ENCODE data around the gene INHA.

The INHA gene

DNA sequence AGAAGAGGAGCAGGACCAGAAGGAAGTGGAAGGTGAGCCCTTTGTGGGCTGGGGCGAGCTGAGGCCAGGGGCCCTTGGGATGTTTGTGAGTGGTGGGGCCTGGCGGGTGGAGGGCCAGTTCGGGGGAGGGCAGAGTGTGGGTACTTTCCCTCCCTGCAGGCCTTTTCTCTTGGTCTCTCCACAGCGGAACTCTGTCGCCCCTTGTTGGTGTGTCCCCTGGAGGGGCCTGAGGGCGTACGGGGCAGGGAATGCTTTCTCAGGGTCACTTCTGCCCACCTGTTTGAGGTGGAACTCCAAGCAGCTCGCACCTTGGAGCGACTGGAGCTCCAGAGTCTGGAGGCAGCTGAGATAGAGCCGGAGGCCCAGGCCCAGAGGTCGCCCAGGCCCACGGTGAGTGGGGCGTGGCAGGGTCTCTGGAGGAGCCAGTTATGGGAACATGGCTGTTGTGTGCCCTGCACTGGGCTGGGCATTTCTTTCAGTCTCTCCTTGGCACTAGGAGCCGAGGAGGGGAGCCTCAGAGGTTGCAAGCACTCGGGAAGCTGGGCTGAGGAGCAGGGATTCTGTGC lies 36.4 kb downstream of the INHA start:
- Histone ChIP-seq H3K4ac (ENCODE audit: low read length) (no peak overlapping the region), H3K4me2 (ENCODE audit: insufficient read depth, low read length, poor library complexity, severe bottlenecking) (no peak overlapping the region), H3K79me1 (ENCODE audit: low read depth, low read length) (no peaks in the 10 kb centered on the region), H3K27ac (replicated peaks; ENCODE audit: low read length) (no peak overlapping the region), H2BK120ac (ENCODE audit: low read depth, low read length) (no peak overlapping the region), H4K91ac (ENCODE audit: low read depth, low read length, poor library complexity) (no peak overlapping the region), H3K9me3 (replicated peaks in 1 of 2; ENCODE audit: control insufficient read depth in 2 of 2, insufficient read depth in 1 of 2, low read depth in 1 of 2, low read length in 2 of 2) (no peaks in the 10 kb centered on the region), H2BK12ac (ENCODE audit: low read length) (no peak overlapping the region), H4K8ac (ENCODE audit: low read depth, low read length) (no peak overlapping the region), H3K9ac (ENCODE audit: low read depth, low read length, poor library complexity) (no peak overlapping the region), H2AK5ac (ENCODE audit: low read depth, low read length) (peak overlapping the region; percentile 63), H3K23ac (ENCODE audit: low read depth, low read length, poor library complexity) (peak overlapping the region; percentile 30), H3K4me1 (ENCODE audit: control insufficient read depth in 2 of 2, insufficient read depth in 1 of 2, low read depth in 1 of 2, low read length in 2 of 2) (no peaks in the 10 kb centered on the region), H3K18ac (ENCODE audit: low read length) (no peak overlapping the region), H3K4me3 (ENCODE audit: low read length in 2 of 2) (no peak overlapping the region), H3K14ac (ENCODE audit: low read length) (peak overlapping the region; percentile 21), H2BK15ac (ENCODE audit: low read length) (no peak overlapping the region), H3K36me3 (replicated peaks in 1 of 2; ENCODE audit: control insufficient read depth in 2 of 2, insufficient read depth in 2 of 2, low read length in 2 of 2) (peaks cover 3 to 47% of the 10 kb centered on the region in 2 donors), H2AFZ (ENCODE audit: low read length) (no peak overlapping the region), H3K27me3 (ENCODE audit: control insufficient read depth in 3 of 3, insufficient read depth in 3 of 3, low read depth in 1 of 3, low read length in 3 of 3) (no peaks in the 10 kb centered on the region), H2BK5ac (ENCODE audit: low read length) (peak overlapping the region; percentile 53)
- WGBS, 2 donors (ENCODE audit: extremely low coverage in 2 of 2, insufficient read length in 2 of 2, insufficient replicate concordance in 1 of 2) = no CpG with 5 or more reads among the region's 15 CpGs
- DNase-seq (ENCODE audit: low spot score) = no peak

DNA sequence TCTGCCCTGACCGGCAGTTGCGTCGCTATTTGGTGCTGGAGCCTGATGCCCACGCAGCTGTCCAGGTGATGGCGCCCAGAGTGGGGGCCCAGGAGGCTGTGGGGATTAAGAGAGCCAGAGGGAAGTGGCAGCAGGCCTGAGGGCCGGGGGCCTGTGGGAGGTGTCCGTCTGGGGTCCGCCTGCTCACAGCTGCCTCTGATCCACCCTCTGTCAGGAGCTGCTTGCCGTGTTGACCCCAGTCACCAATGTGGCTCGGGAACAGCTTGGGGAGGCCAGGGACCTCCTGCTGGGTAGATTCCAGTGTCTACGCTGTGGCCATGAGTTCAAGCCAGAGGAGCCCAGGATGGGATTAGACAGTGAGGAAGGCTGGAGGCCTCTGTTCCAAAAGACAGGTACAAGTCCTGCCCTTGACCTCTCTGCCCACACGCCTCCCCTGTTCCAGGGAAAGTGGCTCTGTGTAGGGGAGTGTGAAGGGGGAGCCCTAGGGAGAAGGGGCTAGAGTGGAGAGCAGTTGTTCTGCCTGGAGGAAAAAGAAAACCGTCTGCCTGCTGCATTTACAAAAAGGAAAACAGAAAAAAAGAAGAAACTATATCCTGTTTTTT lies 37.1 kb downstream of the INHA start:
- peaks cover 3 to 50% of the 10 kb centered on the region in 2 donors for H3K36me3 ChIP-seq (replicated peaks in 1 of 2; ENCODE audit: control insufficient read depth in 2 of 2, insufficient read depth in 2 of 2, low read length in 2 of 2)

GRCh38 chr2:219611306-219611705 lies 39.2 kb downstream of the INHA start:
- no peaks in the 10 kb centered on the region for H3K79me1 ChIP-seq (ENCODE audit: low read depth, low read length)
- no peak overlapping the region for H2BK5ac ChIP-seq (ENCODE audit: low read length)
- H3K14ac ChIP-seq (ENCODE audit: low read length) = no peak overlapping the region
- no peak overlapping the region for H4K91ac ChIP-seq (ENCODE audit: low read depth, low read length, poor library complexity)
- H2BK15ac ChIP-seq (ENCODE audit: low read length) = no peak overlapping the region
- peak overlapping the region; percentile 38 for H3K18ac ChIP-seq (ENCODE audit: low read length)
- H2AFZ ChIP-seq (ENCODE audit: low read length) = no peak overlapping the region
- H3K27me3 ChIP-seq (ENCODE audit: control insufficient read depth in 3 of 3, insufficient read depth in 3 of 3, low read depth in 1 of 3, low read length in 3 of 3) = no peaks in the 10 kb centered on the region
- no peaks in the 10 kb centered on the region for H3K9me3 ChIP-seq (replicated peaks in 1 of 2; ENCODE audit: control insufficient read depth in 2 of 2, insufficient read depth in 1 of 2, low read depth in 1 of 2, low read length in 2 of 2)
- peaks cover 2 to 49% of the 10 kb centered on the region in 2 donors for H3K36me3 ChIP-seq (replicated peaks in 1 of 2; ENCODE audit: control insufficient read depth in 2 of 2, insufficient read depth in 2 of 2, low read length in 2 of 2)
- no peaks in the 10 kb centered on the region for H3K4me1 ChIP-seq (ENCODE audit: control insufficient read depth in 2 of 2, insufficient read depth in 1 of 2, low read depth in 1 of 2, low read length in 2 of 2)
- WGBS, 2 donors (ENCODE audit: extremely low coverage in 2 of 2, insufficient read length in 2 of 2, insufficient replicate concordance in 1 of 2) = no CpG with 5 or more reads among the region's 9 CpGs
- H3K23ac ChIP-seq (ENCODE audit: low read depth, low read length, poor library complexity) = no peak overlapping the region
- H2AK5ac ChIP-seq (ENCODE audit: low read depth, low read length) = no peak overlapping the region
- H2BK120ac ChIP-seq (ENCODE audit: low read depth, low read length) = peak overlapping the region; percentile 61
- no peak overlapping the region for H3K4ac ChIP-seq (ENCODE audit: low read length)
- H3K4me2 ChIP-seq (ENCODE audit: insufficient read depth, low read length, poor library complexity, severe bottlenecking) = no peak overlapping the region
- H4K8ac ChIP-seq (ENCODE audit: low read depth, low read length) = no peak overlapping the region
- H2BK12ac ChIP-seq (ENCODE audit: low read length) = no peak overlapping the region
- no peak for DNase-seq (ENCODE audit: low spot score)
- H3K27ac ChIP-seq (replicated peaks; ENCODE audit: low read length) = no peak overlapping the region
- H3K9ac ChIP-seq (ENCODE audit: low read depth, low read length, poor library complexity) = no peak overlapping the region
- H3K4me3 ChIP-seq (ENCODE audit: low read length in 2 of 2) = no peak overlapping the region

More for the DNA sequence above, 37.1 kb downstream of the INHA start:
- H2BK12ac ChIP-seq (ENCODE audit: low read length) = no peak overlapping the region
- WGBS, 2 donors (ENCODE audit: extremely low coverage in 2 of 2, insufficient read length in 2 of 2, insufficient replicate concordance in 1 of 2) = no CpG with 5 or more reads among the region's 13 CpGs
- DNase-seq (ENCODE audit: low spot score) = no peak
- no peak overlapping the region for H3K4ac ChIP-seq (ENCODE audit: low read length)
- no peak overlapping the region for H2AK5ac ChIP-seq (ENCODE audit: low read depth, low read length)
- H3K9me3 ChIP-seq (replicated peaks in 1 of 2; ENCODE audit: control insufficient read depth in 2 of 2, insufficient read depth in 1 of 2, low read depth in 1 of 2, low read length in 2 of 2) = no peaks in the 10 kb centered on the region
- no peak overlapping the region for H3K18ac ChIP-seq (ENCODE audit: low read length)
- H3K4me1 ChIP-seq (ENCODE audit: control insufficient read depth in 2 of 2, insufficient read depth in 1 of 2, low read depth in 1 of 2, low read length in 2 of 2) = no peaks in the 10 kb centered on the region
- H4K91ac ChIP-seq (ENCODE audit: low read depth, low read length, poor library complexity) = no peak overlapping the region
- peak overlapping the region; percentile 53 for H2BK5ac ChIP-seq (ENCODE audit: low read length)
- no peak overlapping the region for H3K23ac ChIP-seq (ENCODE audit: low read depth, low read length, poor library complexity)
- no peak overlapping the region for H4K8ac ChIP-seq (ENCODE audit: low read depth, low read length)
- no peak overlapping the region for H3K4me2 ChIP-seq (ENCODE audit: insufficient read depth, low read length, poor library complexity, severe bottlenecking)
- no peak overlapping the region for H3K4me3 ChIP-seq (ENCODE audit: low read length in 2 of 2)
- H2BK15ac ChIP-seq (ENCODE audit: low read length) = no peak overlapping the region
- H3K27me3 ChIP-seq (ENCODE audit: control insufficient read depth in 3 of 3, insufficient read depth in 3 of 3, low read depth in 1 of 3, low read length in 3 of 3) = no peaks in the 10 kb centered on the region
- no peaks in the 10 kb centered on the region for H3K79me1 ChIP-seq (ENCODE audit: low read depth, low read length)
- H2AFZ ChIP-seq (ENCODE audit: low read length) = no peak overlapping the region
- H3K27ac ChIP-seq (replicated peaks; ENCODE audit: low read length) = no peak overlapping the region
- no peak overlapping the region for H2BK120ac ChIP-seq (ENCODE audit: low read depth, low read length)
- peak overlapping the region; percentile 21 for H3K14ac ChIP-seq (ENCODE audit: low read length)
- H3K9ac ChIP-seq (ENCODE audit: low read depth, low read length, poor library complexity) = no peak overlapping the region

DNA sequence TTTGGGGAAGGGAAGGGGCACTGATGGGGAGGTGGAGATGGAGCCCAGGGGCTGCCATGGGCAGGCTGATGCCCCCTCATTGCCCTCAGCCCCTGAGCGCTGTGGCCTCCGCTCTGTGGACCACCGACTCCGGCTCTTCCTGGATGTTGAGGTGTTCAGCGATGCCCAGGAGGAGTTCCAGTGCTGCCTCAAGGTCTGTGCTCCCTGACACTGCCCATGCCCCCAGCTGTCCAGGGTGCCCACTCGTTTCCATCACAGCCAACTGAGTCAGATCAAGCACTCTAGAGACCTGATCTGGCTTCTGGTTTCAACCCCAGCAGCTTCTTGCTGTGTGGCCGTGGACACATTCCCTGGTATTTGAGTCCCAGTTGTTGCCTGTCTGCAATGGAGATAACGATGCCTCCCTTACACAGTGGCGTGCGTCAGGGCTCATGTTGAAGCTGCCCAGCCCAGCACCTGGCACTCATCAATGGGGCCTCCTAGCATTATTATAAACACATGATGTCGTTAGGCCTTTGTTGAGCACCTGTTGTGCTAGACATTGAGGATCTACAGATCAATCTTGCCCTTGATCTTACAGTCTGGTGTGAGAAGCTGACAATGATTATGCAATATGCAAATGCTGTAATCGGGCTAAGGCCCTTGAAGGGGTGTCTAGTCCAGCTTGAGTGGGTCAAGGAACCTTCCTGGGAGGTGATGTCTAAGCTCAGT lies 39.9 kb downstream of the INHA start:
- Histone ChIP-seq H3K18ac (ENCODE audit: low read length) (no peak overlapping the region), H3K14ac (ENCODE audit: low read length) (no peak overlapping the region), H3K9me3 (replicated peaks in 1 of 2; ENCODE audit: control insufficient read depth in 2 of 2, insufficient read depth in 1 of 2, low read depth in 1 of 2, low read length in 2 of 2) (no peaks in the 10 kb centered on the region), H4K91ac (ENCODE audit: low read depth, low read length, poor library complexity) (no peak overlapping the region), H3K9ac (ENCODE audit: low read depth, low read length, poor library complexity) (no peak overlapping the region), H3K4me3 (ENCODE audit: low read length in 2 of 2) (no peak overlapping the region), H2BK12ac (ENCODE audit: low read length) (no peak overlapping the region), H3K23ac (ENCODE audit: low read depth, low read length, poor library complexity) (no peak overlapping the region), H3K4me2 (ENCODE audit: insufficient read depth, low read length, poor library complexity, severe bottlenecking) (no peak overlapping the region), H2BK5ac (ENCODE audit: low read length) (no peak overlapping the region), H2AFZ (ENCODE audit: low read length) (no peak overlapping the region), H4K8ac (ENCODE audit: low read depth, low read length) (no peak overlapping the region), H3K27me3 (ENCODE audit: control insufficient read depth in 3 of 3, insufficient read depth in 3 of 3, low read depth in 1 of 3, low read length in 3 of 3) (no peaks in the 10 kb centered on the region), H2BK120ac (ENCODE audit: low read depth, low read length) (peak overlapping the region; percentile 61), H3K79me1 (ENCODE audit: low read depth, low read length) (no peaks in the 10 kb centered on the region), H3K27ac (replicated peaks; ENCODE audit: low read length) (no peak overlapping the region), H2BK15ac (ENCODE audit: low read length) (no peak overlapping the region), H3K4me1 (ENCODE audit: control insufficient read depth in 2 of 2, insufficient read depth in 1 of 2, low read depth in 1 of 2, low read length in 2 of 2) (no peaks in the 10 kb centered on the region), H3K4ac (ENCODE audit: low read length) (no peak overlapping the region), H2AK5ac (ENCODE audit: low read depth, low read length) (no peak overlapping the region), H3K36me3 (replicated peaks in 1 of 2; ENCODE audit: control insufficient read depth in 2 of 2, insufficient read depth in 2 of 2, low read length in 2 of 2) (peaks cover 2 to 43% of the 10 kb centered on the region in 2 donors)
- DNase-seq (ENCODE audit: low spot score) = no peak
- no CpG with 5 or more reads among the region's 12 CpGs for WGBS, 2 donors (ENCODE audit: extremely low coverage in 2 of 2, insufficient read length in 2 of 2, insufficient replicate concordance in 1 of 2)
